IPS-15b (cell line): ENCODE results near the gene ZDHHC1.
"Not testable (repeated sequence)": the region's sequence is repeated elsewhere in the genome, so short reads cannot be mapped to it uniquely, and the experiment has no call there.

Experiments
- H3K27me3 ChIP-seq: one replicate; pipeline ENCODE4 v1.6.1; 2013; ENCODE audit warnings: low read length; ENCODE audit not compliant: control insufficient read depth, insufficient read depth
- H3K36me3 ChIP-seq: one replicate; pipeline ENCODE4 v1.6.1; 2013; ENCODE audit warnings: low read length; ENCODE audit not compliant: control insufficient read depth, insufficient read depth
- H3K4me1 ChIP-seq: one replicate; pipeline ENCODE4 v1.6.1; 2013; ENCODE audit warnings: mild to moderate bottlenecking, low read length; ENCODE audit not compliant: control insufficient read depth, insufficient read depth
- H3K4me3 ChIP-seq: one replicate; pipeline ENCODE4 v1.5.1; 2013; ENCODE audit warnings: low read depth, low read length
- H3K9ac ChIP-seq: one replicate; pipeline ENCODE4 v1.6.1; 2013; ENCODE audit warnings: low read depth, mild to moderate bottlenecking, low read length
- H3K9me3 ChIP-seq: one replicate; pipeline ENCODE4 v1.6.1; 2013; ENCODE audit warnings: mild to moderate bottlenecking, low read length; ENCODE audit not compliant: control insufficient read depth, insufficient read depth

The ZDHHC1 gene

GRCh38 chr16:67357561-67357960 is 58.7 kb downstream of the ZDHHC1 start:
- Histone ChIP-seq H3K4me3 (no peak overlapping the region), H3K4me1 (no peaks in the 10 kb centered on the region), H3K27me3 (no peaks in the 10 kb centered on the region), H3K9ac (no peak overlapping the region), H3K9me3 (no peaks in the 10 kb centered on the region), H3K36me3 (no peaks in the 10 kb centered on the region)

GRCh38 chr16:67356396-67356795 is 59.9 kb downstream of the ZDHHC1 start:
- no peak overlapping the region for H3K9ac ChIP-seq
- H3K36me3 ChIP-seq = no peaks in the 10 kb centered on the region
- no peaks in the 10 kb centered on the region for H3K9me3 ChIP-seq
- no peaks in the 10 kb centered on the region for H3K4me1 ChIP-seq
- H3K27me3 ChIP-seq = no peaks in the 10 kb centered on the region
- H3K4me3 ChIP-seq = no peak overlapping the region

- not testable (repeated sequence) for H3K27me3 ChIP-seq, H3K9me3 ChIP-seq, H3K4me3 ChIP-seq, H3K36me3 ChIP-seq, H3K4me1 ChIP-seq, H3K9ac ChIP-seq
Observed at GRCh38 chr16:67352463-67352862, 63.8 kb downstream of the ZDHHC1 start.

- Histone ChIP-seq H3K9ac (no peak overlapping the region), H3K9me3 (no peaks in the 10 kb centered on the region), H3K4me3 (no peak overlapping the region), H3K36me3 (no peaks in the 10 kb centered on the region), H3K27me3 (no peaks in the 10 kb centered on the region), H3K4me1 (no peaks in the 10 kb centered on the region)
Observed at GRCh38 chr16:67350324-67350723, 66.0 kb downstream of the ZDHHC1 start.

GRCh38 chr16:67349172-67349571 is 67.1 kb downstream of the ZDHHC1 start:
- Histone ChIP-seq H3K4me1 (no peaks in the 10 kb centered on the region), H3K4me3 (no peak overlapping the region), H3K9me3 (no peaks in the 10 kb centered on the region)

GRCh38 chr16:67346341-67346740 is 69.9 kb downstream of the ZDHHC1 start:
- Histone ChIP-seq H3K36me3 (no peaks in the 10 kb centered on the region), H3K9ac (no peak overlapping the region), H3K4me1 (no peaks in the 10 kb centered on the region), H3K4me3 (no peak overlapping the region), H3K27me3 (no peaks in the 10 kb centered on the region), H3K9me3 (no peaks in the 10 kb centered on the region)

More at GRCh38 chr16:67349172-67349571, 67.1 kb downstream of the ZDHHC1 start:
- H3K9ac ChIP-seq = no peak overlapping the region
- H3K36me3 ChIP-seq = no peaks in the 10 kb centered on the region
- H3K27me3 ChIP-seq = no peaks in the 10 kb centered on the region

- Histone ChIP-seq H3K9ac (no peak overlapping the region), H3K4me1 (no peaks in the 10 kb centered on the region), H3K4me3 (no peak overlapping the region), H3K9me3 (no peaks in the 10 kb centered on the region), H3K27me3 (no peaks in the 10 kb centered on the region), H3K36me3 (no peaks in the 10 kb centered on the region)
Observed at GRCh38 chr16:67345401-67345800, 70.9 kb downstream of the ZDHHC1 start.
